Activated naive CD8-positive, alpha-beta T cell (primary cell): Measurements from ENCODE around the gene TEX26.

ENCODE experiments used
- H3K27ac Mint-ChIP-seq: one replicate; pipeline ENCODE4 v1.8.0; 2021; ENCODE audit warnings: mixed read lengths
- H3K27me3 Mint-ChIP-seq: one replicate; pipeline ENCODE4 v1.8.0; 2021; ENCODE audit warnings: mixed read lengths
- H3K36me3 Mint-ChIP-seq: one replicate; pipeline ENCODE4 v1.8.0; 2021; ENCODE audit warnings: mixed read lengths
- H3K4me1 Mint-ChIP-seq: one replicate; pipeline ENCODE4 v1.8.0; 2021; ENCODE audit warnings: low read depth, mixed read lengths
- H3K4me3 Mint-ChIP-seq: one replicate; pipeline ENCODE4 v1.8.0; 2021; ENCODE audit warnings: mild to moderate bottlenecking, mixed read lengths
- H3K9me3 Mint-ChIP-seq: one replicate; pipeline ENCODE4 v1.8.0; 2021; ENCODE audit warnings: low read depth, mixed read lengths

The TEX26 gene

DNA sequence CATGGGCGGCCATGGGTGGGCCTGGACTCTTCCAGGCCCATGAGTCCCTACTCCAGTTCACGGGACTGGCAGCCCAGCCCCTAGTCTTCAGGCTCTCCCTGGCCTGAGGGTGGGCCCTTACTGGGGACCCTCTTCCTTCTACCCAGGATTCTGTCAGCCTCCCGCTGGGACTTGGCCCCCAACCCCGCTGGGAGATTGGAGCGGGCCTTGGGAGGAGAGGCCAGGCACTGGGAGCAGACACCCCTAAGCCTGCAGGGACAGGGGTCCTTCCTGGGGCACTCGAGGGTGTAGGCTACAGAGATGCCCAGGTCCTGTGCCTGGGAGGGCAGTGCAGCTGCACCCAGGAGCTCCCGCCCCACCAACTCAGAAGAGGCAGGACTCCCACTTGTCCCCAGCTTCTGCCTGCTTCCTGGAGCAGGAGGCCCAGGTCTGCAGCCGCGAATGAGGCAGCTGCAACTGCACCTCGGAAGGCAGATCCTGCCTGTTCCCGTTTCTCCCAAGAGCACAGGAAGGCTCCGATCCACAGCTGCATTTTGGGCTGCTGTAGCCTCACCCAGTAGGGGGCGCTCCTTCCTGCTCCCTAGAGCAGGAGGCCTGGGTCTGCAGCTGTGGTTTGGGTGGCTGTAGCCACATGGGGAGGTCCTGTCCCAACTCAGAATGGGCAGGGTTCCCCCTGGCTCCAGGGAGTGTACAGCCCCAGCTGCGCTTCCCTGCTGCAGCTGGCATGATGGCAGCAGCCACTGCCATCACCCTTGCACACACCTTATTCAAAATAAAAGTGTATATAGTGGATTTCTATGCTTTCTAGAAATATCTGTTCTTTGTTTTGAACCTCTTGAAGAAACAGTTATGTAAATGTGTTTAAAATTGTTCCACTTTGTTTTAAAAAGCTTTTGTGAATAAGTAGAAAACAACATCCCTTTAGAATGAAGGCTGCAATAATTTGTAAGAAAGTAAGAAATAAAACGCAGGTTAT, 46.8 kb downstream of the TEX26 start:
- no peaks in the 10 kb centered on the region for H3K4me1 Mint-ChIP-seq
- no peak overlapping the region for H3K27ac Mint-ChIP-seq
- no peaks in the 10 kb centered on the region for H3K36me3 Mint-ChIP-seq
- H3K9me3 Mint-ChIP-seq: no peaks in the 10 kb centered on the region
- no peak overlapping the region for H3K4me3 Mint-ChIP-seq
- H3K27me3 Mint-ChIP-seq: peaks cover 5% of the 10 kb centered on the region

- H3K4me1 Mint-ChIP-seq: no peaks in the 10 kb centered on the region
- H3K4me3 Mint-ChIP-seq: no peak overlapping the region
- H3K9me3 Mint-ChIP-seq: no peaks in the 10 kb centered on the region
- H3K36me3 Mint-ChIP-seq: no peaks in the 10 kb centered on the region
- H3K27me3 Mint-ChIP-seq: peaks cover 2% of the 10 kb centered on the region
- no peak overlapping the region for H3K27ac Mint-ChIP-seq
Measured at GRCh38 chr13:30982506-30982905, 50.0 kb downstream of the TEX26 start.

- no peaks in the 10 kb centered on the region for H3K36me3 Mint-ChIP-seq
- no peaks in the 10 kb centered on the region for H3K4me1 Mint-ChIP-seq
- H3K4me3 Mint-ChIP-seq: no peak overlapping the region
- no peak overlapping the region for H3K27ac Mint-ChIP-seq
- no peaks in the 10 kb centered on the region for H3K9me3 Mint-ChIP-seq
- H3K27me3 Mint-ChIP-seq: peaks cover 2% of the 10 kb centered on the region
Measured at GRCh38 chr13:30982906-30983305, 50.5 kb downstream of the TEX26 start.

DNA sequence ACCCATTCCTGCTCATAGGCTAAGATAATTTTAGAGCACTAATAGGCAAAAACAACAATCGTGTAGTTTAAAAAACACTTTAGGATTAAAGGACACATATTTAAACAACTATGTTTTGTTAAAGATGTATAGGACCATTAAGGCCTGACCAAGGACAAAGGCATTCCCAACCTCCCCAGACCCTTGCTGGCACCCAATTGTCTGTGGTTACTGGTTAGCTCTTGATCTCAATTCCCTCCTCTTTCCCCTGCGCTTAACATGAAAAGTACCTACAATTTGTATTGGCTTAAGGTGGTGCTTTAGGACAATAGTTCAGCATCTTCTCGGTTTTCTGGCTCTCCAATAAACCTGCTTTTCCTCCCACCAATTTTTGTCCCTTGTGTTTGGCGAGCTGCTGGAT, 51.0 kb downstream of the TEX26 start:
- no peaks in the 10 kb centered on the region for H3K4me1 Mint-ChIP-seq
- H3K9me3 Mint-ChIP-seq: no peaks in the 10 kb centered on the region
- no peaks in the 10 kb centered on the region for H3K36me3 Mint-ChIP-seq
- H3K27me3 Mint-ChIP-seq: peaks cover 1% of the 10 kb centered on the region
- H3K4me3 Mint-ChIP-seq: no peak overlapping the region
- H3K27ac Mint-ChIP-seq: no peak overlapping the region

GRCh38 chr13:30984620-30985019, 52.2 kb downstream of the TEX26 start:
- Mint-ChIP-seq H3K4me1 (no peaks in the 10 kb centered on the region), H3K9me3 (no peaks in the 10 kb centered on the region), H3K27ac (no peak overlapping the region)

DNA sequence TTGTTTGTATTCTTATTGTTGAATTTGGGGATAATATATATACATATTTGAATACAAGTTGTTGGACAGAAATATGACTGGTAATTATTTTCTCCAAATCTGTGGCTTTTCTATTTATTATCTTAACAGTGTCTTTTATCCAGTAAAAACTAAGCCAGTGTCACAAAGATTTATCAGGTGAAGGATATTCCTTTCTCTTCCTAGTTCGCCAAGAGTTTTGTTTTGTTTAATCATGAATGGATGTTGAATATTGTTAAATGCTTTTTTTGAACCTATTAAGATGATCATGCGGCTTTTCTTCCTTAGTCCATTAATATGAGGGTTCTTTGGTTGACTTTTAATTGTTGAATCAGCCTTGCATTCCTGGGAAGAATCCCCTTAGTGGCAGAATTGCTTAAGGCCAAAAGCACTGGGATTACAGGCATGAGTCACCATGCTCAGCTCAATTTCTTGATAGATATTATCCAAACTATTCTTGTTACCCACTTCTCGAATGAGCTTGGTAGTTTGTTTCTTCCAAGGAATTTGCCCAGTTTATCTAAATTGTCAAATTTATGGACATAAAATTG, 53.3 kb downstream of the TEX26 start:
- Mint-ChIP-seq H3K36me3 (no peaks in the 10 kb centered on the region), H3K4me3 (no peak overlapping the region), H3K27me3 (peaks cover 3% of the 10 kb centered on the region), H3K4me1 (no peaks in the 10 kb centered on the region), H3K27ac (no peak overlapping the region), H3K9me3 (no peaks in the 10 kb centered on the region)

More at GRCh38 chr13:30984620-30985019, 52.2 kb downstream of the TEX26 start:
- H3K4me3 Mint-ChIP-seq: no peak overlapping the region
- peaks cover under 1% of the 10 kb centered on the region for H3K27me3 Mint-ChIP-seq
- H3K36me3 Mint-ChIP-seq: no peaks in the 10 kb centered on the region

DNA sequence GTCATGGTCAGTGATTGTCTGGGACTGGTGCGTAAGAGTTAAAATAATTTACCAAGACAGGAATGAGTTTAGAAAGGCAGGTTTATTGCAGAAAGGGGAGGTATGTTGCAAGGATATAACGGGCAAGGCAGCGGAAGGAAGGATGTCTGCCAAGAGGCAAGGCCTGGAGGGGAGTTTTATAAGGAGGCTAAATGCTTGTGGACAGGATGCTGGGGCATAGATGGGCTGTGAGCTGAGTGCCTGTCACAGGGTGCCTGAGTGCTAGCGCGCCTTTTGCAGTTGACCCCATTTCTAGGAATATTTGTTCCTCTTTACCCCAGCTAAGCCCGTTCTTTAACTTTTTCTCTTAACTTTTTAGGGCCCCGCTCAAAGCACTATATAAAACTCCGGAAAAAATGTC, 58.7 kb downstream of the TEX26 start:
- H3K27ac Mint-ChIP-seq: no peak overlapping the region
- H3K4me3 Mint-ChIP-seq: no peak overlapping the region
- no peaks in the 10 kb centered on the region for H3K4me1 Mint-ChIP-seq
- H3K27me3 Mint-ChIP-seq: peaks cover 16% of the 10 kb centered on the region
- H3K36me3 Mint-ChIP-seq: no peaks in the 10 kb centered on the region
- H3K9me3 Mint-ChIP-seq: no peaks in the 10 kb centered on the region

DNA sequence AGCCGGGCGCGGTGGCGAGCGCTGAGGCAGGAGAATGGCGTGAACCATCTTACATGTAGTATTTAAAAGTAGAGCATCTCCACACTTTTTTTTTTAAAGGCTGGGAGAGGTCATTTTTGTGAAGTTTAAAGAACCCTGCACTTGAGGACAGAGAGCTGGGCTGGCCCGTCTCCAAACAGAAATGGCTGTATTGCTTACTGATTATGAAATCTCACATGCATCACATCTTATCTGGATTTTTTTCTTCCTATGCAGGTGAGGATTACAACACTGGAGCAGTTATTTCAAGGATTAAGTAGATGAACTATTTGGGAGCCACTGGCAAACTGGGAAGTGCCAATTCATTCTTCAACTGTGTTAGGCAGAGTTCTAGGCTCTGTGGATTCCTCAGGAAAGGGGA, 59.5 kb downstream of the TEX26 start:
- Mint-ChIP-seq H3K4me1 (no peaks in the 10 kb centered on the region), H3K4me3 (no peak overlapping the region)

GRCh38 chr13:30995331-30995730, 62.9 kb downstream of the TEX26 start:
- H3K4me3 Mint-ChIP-seq: no peak overlapping the region
- no peak overlapping the region for H3K27ac Mint-ChIP-seq
- no peaks in the 10 kb centered on the region for H3K9me3 Mint-ChIP-seq
- H3K27me3 Mint-ChIP-seq: peaks cover 13% of the 10 kb centered on the region
- H3K36me3 Mint-ChIP-seq: no peaks in the 10 kb centered on the region
- no peaks in the 10 kb centered on the region for H3K4me1 Mint-ChIP-seq

More for the DNA sequence above, 59.5 kb downstream of the TEX26 start:
- H3K27ac Mint-ChIP-seq: no peak overlapping the region
- peaks cover 16% of the 10 kb centered on the region for H3K27me3 Mint-ChIP-seq
- no peaks in the 10 kb centered on the region for H3K36me3 Mint-ChIP-seq
- H3K9me3 Mint-ChIP-seq: no peaks in the 10 kb centered on the region

DNA sequence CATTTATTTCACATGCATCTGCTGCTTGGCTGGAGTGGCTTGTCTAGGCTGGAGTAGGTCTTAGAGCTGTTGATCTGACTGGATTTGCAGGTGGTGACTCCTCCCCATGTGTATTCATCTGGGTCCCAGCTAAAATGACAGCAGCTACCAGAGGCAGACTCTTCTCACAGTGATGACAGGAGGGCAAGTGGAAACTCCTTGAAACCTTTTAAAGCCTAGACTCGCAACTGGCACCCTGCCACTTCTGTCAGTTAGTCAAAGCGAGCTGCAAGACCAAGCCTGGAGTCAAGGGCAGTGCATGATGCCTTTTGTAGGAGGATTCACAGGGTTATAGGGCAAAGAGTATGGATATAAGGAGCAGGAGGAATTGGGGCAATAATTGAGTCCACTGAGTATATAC, 65.2 kb downstream of the TEX26 start:
- H3K4me3 Mint-ChIP-seq: no peak overlapping the region

GRCh38 chr13:30998136-30999088, 66.0 kb downstream of the TEX26 start:
- no peaks in the 10 kb centered on the region for H3K4me1 Mint-ChIP-seq
- H3K27ac Mint-ChIP-seq: no peak overlapping the region
- H3K4me3 Mint-ChIP-seq: no peak overlapping the region
- no peaks in the 10 kb centered on the region for H3K9me3 Mint-ChIP-seq
- peaks cover 8% of the 10 kb centered on the region for H3K27me3 Mint-ChIP-seq
- no peaks in the 10 kb centered on the region for H3K36me3 Mint-ChIP-seq

More for the DNA sequence above, 65.2 kb downstream of the TEX26 start:
- Mint-ChIP-seq H3K36me3 (no peaks in the 10 kb centered on the region), H3K27me3 (peaks cover 11% of the 10 kb centered on the region), H3K9me3 (no peaks in the 10 kb centered on the region), H3K27ac (no peak overlapping the region), H3K4me1 (no peaks in the 10 kb centered on the region)

DNA sequence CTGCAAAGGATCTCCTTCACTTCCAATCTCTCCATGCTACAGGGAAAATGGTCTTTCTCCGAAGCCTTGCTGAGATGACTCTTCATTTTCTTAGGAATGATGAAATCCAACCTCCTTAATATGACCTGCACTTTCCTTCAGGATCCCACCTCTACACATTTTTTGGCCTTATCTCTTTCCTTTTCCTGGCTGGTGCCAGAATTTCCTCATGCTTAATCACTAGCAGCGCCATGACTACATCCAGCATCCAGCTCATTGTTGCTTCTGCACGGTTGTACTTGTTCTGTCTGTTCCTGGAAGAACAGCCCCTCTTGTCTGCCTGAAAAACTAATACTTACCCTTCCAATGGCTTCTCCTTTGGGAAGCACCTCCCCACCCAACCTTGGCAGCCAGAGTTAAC, 68.4 kb downstream of the TEX26 start:
- H3K36me3 Mint-ChIP-seq: no peaks in the 10 kb centered on the region
- no peaks in the 10 kb centered on the region for H3K9me3 Mint-ChIP-seq

GRCh38 chr13:31001647-31002046, 69.2 kb downstream of the TEX26 start:
- Mint-ChIP-seq H3K4me3 (no peak overlapping the region), H3K36me3 (no peaks in the 10 kb centered on the region), H3K27ac (no peak overlapping the region), H3K9me3 (no peaks in the 10 kb centered on the region), H3K4me1 (no peaks in the 10 kb centered on the region), H3K27me3 (peaks cover 9% of the 10 kb centered on the region)

More for the DNA sequence above, 68.4 kb downstream of the TEX26 start:
- H3K4me1 Mint-ChIP-seq: no peaks in the 10 kb centered on the region
- no peak overlapping the region for H3K4me3 Mint-ChIP-seq
- no peak overlapping the region for H3K27ac Mint-ChIP-seq
- H3K27me3 Mint-ChIP-seq: peaks cover 9% of the 10 kb centered on the region

DNA sequence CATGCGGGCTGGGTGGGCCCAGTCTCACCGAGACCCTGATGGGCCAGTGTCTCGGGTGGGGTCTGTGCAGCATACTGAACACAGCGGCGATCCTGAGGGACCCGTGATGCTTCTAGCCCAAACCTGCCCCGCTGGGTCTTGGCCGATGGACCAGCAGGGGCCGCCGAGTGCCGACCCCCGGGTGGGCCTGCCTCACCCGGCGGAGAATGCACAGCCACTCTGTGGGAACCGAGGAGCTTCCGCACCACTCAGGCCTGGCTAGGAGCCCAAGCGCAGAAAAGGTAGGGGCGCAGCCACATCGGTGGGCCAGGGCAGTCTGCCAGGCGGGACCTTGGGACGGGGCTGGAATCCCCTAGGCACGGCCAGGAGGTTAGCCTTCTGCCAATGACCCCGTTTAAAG, 72.6 kb downstream of the TEX26 start:
- Mint-ChIP-seq H3K9me3 (no peaks in the 10 kb centered on the region), H3K27me3 (peaks cover 18% of the 10 kb centered on the region), H3K27ac (no peak overlapping the region), H3K4me1 (no peaks in the 10 kb centered on the region), H3K4me3 (no peak overlapping the region), H3K36me3 (no peaks in the 10 kb centered on the region)

DNA sequence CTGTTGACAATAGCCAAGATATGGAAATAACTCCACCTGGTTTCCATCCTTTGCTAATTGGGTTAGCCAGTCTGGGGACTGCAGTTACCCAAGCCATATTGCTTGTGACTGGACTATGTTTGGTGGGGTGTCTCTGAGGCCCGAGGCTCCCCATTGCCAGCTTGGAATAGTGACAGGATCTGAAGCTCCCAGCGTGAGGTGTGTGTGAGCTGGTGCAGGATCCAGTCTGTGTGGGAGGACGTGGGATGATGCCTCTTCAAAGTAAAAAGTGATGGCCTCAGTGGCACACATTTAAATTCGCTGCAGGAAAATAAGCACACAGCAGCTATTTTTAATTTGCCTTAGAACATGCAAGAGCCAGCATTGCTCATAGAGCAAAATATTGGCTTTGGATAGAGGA, 75.0 kb downstream of the TEX26 start:
- Mint-ChIP-seq H3K9me3 (no peaks in the 10 kb centered on the region), H3K27me3 (peaks cover 17% of the 10 kb centered on the region), H3K4me3 (no peak overlapping the region), H3K4me1 (no peaks in the 10 kb centered on the region), H3K36me3 (no peaks in the 10 kb centered on the region), H3K27ac (no peak overlapping the region)
